Chondrocyte (in vitro differentiated cells): ENCODE results near the gene UBE4B. TPM values are rescaled to one million over a fixed set of nuclear protein-coding genes. Genes with fewer than 3 reads are reported as not detected.
A peak's percentile ranks its signal among the peaks of the same experiment; 100 is the strongest.

Source experiments
- DNase-seq: peaks from one replicate; pipeline ENCODE4 v3.0.0; 2021; ENCODE audit warnings: mixed read lengths, low spot score
- H3K27ac Mint-ChIP-seq: one replicate; pipeline ENCODE4 v1.8.0; 2021; ENCODE audit warnings: mild to moderate bottlenecking, moderate library complexity, mixed read lengths; ENCODE audit not compliant: unreplicated experiment
- H3K27me3 Mint-ChIP-seq: 2 replicates; pipeline ENCODE4 v1.8.0; 2021; ENCODE audit warnings: low read depth, mixed read lengths
- H3K36me3 Mint-ChIP-seq: 2 replicates; pipeline ENCODE4 v1.8.0; 2021; ENCODE audit warnings: low read depth, mixed read lengths
- H3K4me1 Mint-ChIP-seq: 2 replicates; pipeline ENCODE4 v1.8.0; 2021; ENCODE audit warnings: low read depth, mild to moderate bottlenecking, mixed read lengths
- H3K4me3 Mint-ChIP-seq: one replicate; pipeline ENCODE4 v1.8.0; 2021; ENCODE audit warnings: mild to moderate bottlenecking, moderate library complexity, mixed read lengths; ENCODE audit not compliant: unreplicated experiment
- H3K9me3 Mint-ChIP-seq: 2 replicates; pipeline ENCODE4 v1.8.0; 2021; ENCODE audit warnings: low read depth, mixed read lengths
- CTCF ChIP-seq: fragments of 200-600 bp; sonication (generic); IDR thresholded peaks from 2 replicates; pipeline ENCODE4 v1.5.0; 2021; ENCODE audit warnings: antibody characterized with exemption, mild to moderate bottlenecking, moderate library complexity
- total RNA-seq: library from RNA; stranded (reverse); gene quantifications from 3 replicates; pipeline ENCODE4 v1.2.1, GENCODE V29; 2021

UBE4B gene
- total RNA-seq, 1 donor from 2014 or later, result 47.1 TPM

GRCh38 chr1:10064416-10065343, 31.9 kb downstream of the UBE4B start:
- Mint-ChIP-seq H3K27ac (peak overlapping the region; percentile 52), H3K9me3 (no peaks in the 10 kb centered on the region), H3K4me3 (no peak overlapping the region), H3K36me3 (peaks cover 4% of the 10 kb centered on the region), H3K4me1 (peaks cover 40% of the 10 kb centered on the region), H3K27me3 (no peaks in the 10 kb centered on the region)
- TF ChIP-seq CTCF, result no peak
- no peak for DNase-seq

GRCh38 chr1:10065344-10065685, 32.6 kb downstream of the UBE4B start:
- no peaks in the 10 kb centered on the region for H3K9me3 Mint-ChIP-seq
- peak overlapping the region; percentile 52 for H3K27ac Mint-ChIP-seq
- peaks cover 40% of the 10 kb centered on the region for H3K4me1 Mint-ChIP-seq
- no peak for TF ChIP-seq CTCF
- H3K4me3 Mint-ChIP-seq, result no peak overlapping the region
- no peak for DNase-seq
- peaks cover 4% of the 10 kb centered on the region for H3K36me3 Mint-ChIP-seq
- H3K27me3 Mint-ChIP-seq, result no peaks in the 10 kb centered on the region

DNA sequence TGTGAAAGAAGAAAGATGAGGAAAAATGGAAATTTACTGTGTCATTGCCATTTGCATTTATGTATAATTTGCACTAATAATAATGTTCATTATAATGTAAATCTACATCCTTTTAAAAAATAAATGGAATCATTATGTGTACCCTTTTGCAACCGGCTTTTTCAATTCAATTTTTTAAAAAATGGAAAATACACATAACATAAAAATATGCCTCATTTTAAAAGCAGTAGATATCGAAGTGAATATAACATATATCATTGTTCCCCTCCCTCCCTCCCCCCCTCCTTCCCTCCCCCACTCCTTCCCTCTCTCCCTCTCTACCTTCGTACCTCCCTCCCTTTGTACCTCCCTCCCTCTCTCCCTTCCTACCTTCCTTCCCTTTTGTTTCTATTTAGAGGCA, 33.0 kb downstream of the UBE4B start:
- H3K27ac Mint-ChIP-seq, result peak overlapping the region; percentile 97
- no peaks in the 10 kb centered on the region for H3K9me3 Mint-ChIP-seq
- no peak overlapping the region for H3K4me3 Mint-ChIP-seq
- H3K27me3 Mint-ChIP-seq, result no peaks in the 10 kb centered on the region
- TF ChIP-seq CTCF, result no peak
- H3K36me3 Mint-ChIP-seq, result peaks cover 4% of the 10 kb centered on the region
- DNase-seq, result no peak
- H3K4me1 Mint-ChIP-seq, result peaks cover 40% of the 10 kb centered on the region

GRCh38 chr1:10068605-10069294, 36.0 kb downstream of the UBE4B start:
- H3K4me1 Mint-ChIP-seq, result peaks cover 48% of the 10 kb centered on the region
- no peak overlapping the region for H3K4me3 Mint-ChIP-seq
- no peaks in the 10 kb centered on the region for H3K9me3 Mint-ChIP-seq
- TF ChIP-seq CTCF, result no peak
- H3K27me3 Mint-ChIP-seq, result no peaks in the 10 kb centered on the region
- H3K27ac Mint-ChIP-seq, result no peak overlapping the region
- no peak for DNase-seq
- H3K36me3 Mint-ChIP-seq, result peaks cover 1% of the 10 kb centered on the region

DNA sequence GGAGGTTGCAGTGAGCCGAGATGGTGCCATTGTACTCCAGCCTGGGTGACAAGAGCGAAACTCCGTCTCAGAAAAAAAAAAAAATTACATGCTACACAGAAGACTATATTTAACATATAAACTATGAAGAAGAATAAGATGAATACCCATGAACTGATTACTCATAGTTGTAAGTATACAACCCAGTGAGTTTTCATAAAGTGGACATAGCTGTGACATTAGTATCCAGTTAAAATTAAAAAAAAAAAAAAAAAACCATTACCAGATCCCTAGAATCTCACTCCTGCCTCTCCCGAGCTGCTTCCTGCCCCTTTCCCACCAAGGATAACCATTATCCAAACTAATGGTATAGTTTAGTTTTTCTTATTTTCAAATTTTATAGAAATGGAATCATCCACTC, 37.4 kb downstream of the UBE4B start:
- H3K27me3 Mint-ChIP-seq, result no peaks in the 10 kb centered on the region
- peaks cover 53% of the 10 kb centered on the region for H3K4me1 Mint-ChIP-seq
- H3K9me3 Mint-ChIP-seq, result no peaks in the 10 kb centered on the region
- peaks cover 1% of the 10 kb centered on the region for H3K36me3 Mint-ChIP-seq
- no peak overlapping the region for H3K4me3 Mint-ChIP-seq
- no peak for TF ChIP-seq CTCF
- H3K27ac Mint-ChIP-seq, result no peak overlapping the region
- DNase-seq, result no peak
